Measurements from ENCODE around the gene RHPN2.
A peak's percentile ranks its signal among the peaks of the same experiment; 100 is the strongest.

The RHPN2 gene

DNA sequence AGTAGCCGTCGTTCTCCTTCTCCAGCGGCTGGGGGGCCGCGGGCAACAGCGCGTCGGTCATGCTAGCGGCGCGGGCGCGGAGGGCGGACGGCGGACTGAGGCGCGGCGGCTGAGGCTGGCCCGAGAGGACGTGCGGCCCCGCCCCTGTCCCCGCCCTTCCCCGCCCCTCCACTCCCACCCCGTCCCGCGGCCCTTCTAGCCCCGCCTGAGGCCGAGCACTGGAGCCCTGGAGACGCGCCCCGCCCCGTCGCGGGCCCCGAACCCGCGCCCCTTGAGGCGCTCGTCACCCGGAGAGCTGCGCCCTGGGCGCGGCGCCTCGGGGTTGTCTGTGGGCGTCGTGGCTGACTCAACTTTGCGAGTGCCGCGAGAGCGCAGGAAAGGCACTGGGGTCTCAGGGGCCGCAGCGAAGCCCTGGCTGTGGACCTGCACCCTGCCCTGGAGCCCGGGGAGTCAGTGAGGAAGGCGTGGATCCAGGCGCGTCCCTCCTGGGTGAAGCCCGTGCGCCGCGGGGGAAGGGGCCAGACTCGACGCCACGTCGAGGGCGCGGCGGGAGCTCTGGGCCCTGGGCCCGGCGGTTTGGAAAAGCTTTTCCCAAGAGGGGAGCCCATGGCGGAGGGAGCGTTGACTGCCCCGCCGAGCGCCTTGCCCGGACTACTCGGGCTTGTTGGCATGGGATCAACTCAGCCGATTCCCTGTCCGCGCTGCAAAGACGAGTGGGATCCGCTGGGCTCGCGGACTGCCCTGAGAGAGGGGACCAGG lies at the start of gene RHPN2:
TSS of gene RHPN2 (minus strand) at position 97 of the 759 bp plus-strand sequence. CDS start at position 61, 36 bp downstream.
- peak; percentile 77 to 79 for DNase-seq

DNA sequence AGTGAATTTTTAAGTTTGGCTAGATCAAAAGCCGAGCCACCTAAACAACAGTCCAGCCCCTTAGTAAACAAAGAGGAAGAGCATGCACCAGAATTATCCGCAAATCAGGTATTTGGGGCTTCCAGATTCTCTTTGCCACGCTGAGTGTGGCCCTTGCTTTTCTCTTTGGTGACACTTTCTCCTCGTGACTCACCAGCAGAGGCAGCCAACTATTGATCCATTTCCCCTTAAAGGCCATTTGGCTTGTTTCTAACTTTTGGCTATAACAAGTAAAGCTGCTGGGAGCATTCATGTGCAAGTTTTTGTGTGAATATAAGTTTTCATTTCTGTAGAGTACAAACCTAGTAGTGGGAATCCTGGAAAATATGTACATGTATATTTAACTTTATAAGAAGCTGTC lies 49.6 kb upstream of the RHPN2 start:
- no peak for DNase-seq

DNA sequence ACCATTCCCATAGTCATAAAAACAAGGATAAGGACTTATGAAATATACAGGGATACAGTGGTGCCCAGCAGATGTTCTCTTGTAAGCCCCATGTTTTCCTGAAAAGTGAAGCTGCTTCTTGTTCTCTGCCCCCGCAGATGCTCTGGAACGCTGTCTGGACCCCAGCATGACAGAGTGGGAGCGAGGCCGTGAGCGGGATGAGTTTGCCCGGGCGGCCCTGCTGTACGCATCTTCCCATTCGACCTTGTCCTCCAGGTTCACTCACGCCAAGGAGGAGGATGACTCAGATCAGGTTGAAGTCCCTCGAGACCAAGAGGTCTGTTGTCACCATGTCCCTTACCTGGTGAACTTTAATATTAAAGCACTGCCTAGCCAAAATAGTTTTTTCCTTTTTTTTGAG lies 46.9 kb upstream of the RHPN2 start:
- no peak for DNase-seq

DNA sequence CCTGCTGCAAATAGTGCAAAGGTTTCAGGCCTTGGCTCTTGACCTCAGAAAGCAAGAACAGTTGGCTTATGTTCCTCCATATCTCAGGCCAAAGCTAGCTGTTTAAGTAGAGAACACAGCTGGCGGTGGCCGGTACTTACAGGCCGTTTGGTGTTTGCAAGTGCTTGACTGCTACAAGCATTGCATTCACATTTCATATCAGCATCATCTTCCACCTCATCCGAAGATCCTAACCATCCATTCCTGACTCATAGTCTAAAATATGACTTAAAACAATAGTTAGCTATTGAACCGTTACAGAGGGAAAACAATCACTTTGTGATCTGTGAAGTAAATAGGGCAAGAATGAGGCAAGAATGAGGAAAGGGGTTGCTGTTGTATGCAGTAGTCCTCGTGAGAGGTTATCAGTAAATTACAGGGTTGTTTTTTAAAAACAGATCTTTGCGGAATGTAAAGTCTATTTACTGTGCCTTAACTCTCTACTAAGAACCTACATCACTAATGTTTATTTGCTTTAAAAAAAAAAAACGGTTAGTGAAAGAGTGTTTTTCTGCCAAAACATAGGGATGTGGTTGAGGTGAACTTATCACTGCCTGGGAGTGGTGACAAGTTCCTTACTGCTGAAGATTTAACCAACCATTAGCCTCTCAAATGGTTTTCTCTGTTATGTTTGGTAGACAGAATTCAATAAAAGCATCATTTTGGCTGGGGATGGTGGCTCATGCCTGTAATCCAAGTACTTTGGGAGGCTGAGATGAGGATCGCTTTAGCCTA lies 45.6 kb upstream of the RHPN2 start:
- no peak for DNase-seq

DNA sequence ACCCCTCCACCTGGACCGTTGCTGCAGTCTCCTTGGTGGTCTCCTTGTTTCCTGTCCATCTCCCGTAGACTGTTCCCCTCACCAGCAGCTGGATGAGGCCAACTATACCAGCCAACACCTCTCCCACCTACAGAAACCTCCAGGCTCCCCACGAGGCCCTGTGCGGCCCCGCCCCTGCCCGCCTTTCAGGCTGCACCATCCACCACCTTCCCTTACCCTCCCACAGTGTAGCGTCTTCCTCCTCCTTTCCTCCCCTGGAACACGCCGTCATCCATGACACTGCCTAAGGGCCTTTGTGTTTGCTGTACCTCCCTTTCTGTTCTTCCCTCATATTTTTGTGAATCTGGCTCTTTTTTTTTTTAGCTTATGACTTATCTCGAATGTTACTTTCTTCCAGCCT lies 43.5 kb upstream of the RHPN2 start:
- DNase-seq: no peak

DNA sequence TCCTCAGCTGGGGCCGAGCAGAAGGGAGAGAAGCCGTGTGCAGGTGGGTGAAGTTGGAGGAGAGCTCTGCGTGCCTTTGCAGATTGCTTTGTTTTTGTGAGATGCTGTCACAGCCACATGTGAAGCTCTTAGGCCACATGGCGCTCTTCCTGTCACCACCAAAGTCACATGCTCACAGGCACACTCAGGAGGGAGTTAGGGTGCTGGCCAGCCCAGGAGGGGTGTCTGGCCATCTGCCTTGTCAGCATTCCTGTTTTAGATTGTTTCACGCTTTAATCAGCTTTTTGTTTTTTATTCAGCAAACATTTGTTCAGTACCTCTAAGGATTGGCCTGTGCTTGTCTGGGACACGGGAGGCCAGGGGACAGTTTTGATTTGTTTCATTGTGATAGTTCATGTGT lies 38.2 kb upstream of the RHPN2 start:
- DNase-seq: no peak

DNA sequence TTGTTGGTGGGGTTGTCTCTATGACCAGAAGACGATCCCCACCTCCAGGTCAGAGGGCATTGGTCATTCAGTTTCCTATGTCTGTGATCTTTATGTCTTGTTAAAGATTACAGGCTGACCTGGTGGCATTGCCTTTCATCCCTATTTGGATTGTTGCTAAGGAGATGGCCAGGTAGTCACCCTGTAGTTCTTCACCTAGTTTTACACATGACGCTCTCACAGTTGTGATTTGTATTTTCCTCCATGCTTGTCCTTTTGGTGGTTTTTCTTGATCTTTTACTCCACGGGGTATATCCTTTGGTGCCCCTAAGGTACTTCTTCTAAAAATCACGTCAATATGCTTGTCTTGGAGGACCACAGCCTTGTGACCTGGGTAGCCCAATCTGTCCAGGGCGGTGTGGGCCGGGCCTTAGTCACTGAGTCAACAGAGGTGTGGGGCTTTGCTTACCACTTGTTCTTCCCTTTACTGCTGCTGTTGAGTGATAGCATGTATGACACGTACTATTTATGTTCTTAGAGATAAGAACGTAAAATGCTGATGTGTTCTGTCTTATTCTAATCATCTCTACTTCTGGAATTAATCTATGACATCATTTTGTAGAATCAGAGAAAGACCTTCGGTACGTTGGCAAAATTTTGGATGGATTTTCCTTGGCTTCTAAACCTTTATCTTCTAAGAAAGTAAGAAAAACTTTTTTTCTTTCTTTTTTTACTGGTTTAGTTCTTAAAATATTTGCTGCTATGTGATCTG lies 36.4 kb upstream of the RHPN2 start:
- no peak for DNase-seq

DNA sequence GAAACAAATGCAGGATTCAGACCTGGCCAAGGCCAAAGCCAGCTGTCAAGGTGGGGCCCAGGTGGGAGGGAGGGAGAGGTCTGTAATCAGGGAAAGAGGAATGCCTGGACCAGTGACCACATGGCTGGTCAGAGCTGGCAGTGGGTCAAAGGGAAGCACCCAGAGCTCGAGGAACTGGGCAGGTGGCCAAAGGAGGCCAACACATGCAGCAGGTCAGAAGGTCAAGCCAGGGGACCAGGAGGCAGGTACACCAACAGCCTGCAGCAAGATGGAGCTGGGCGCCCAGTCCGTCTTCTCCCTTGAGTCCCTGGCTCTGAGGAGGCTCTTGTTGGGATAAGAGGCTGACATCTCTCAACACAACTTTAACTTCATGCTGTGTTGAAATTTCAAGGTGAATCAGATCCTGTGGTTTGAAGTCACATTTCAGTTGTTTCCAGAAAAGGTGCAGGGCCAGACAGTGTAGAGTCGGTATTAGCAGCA lies 33.4 kb upstream of the RHPN2 start:
- DNase-seq: no peak

DNA sequence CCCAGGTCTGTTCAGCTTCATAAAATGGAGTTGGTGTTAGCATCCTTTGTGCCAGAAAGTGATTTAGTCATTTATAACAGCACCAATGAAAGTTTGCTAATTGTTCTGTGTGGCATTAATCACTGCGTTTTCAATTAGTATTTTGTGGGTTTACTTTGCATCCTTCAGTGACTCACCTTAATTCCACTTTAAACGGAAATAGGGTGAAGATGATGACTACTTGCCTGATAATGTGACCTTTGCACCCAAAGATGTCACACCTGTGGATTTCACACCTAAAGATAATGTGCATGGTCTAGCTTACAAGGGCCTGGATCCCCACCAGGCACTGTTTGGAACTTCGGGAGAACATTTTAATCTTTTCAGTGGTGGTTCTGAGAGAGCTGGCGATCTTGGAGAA lies 31.3 kb upstream of the RHPN2 start:
- no peak for DNase-seq

DNA sequence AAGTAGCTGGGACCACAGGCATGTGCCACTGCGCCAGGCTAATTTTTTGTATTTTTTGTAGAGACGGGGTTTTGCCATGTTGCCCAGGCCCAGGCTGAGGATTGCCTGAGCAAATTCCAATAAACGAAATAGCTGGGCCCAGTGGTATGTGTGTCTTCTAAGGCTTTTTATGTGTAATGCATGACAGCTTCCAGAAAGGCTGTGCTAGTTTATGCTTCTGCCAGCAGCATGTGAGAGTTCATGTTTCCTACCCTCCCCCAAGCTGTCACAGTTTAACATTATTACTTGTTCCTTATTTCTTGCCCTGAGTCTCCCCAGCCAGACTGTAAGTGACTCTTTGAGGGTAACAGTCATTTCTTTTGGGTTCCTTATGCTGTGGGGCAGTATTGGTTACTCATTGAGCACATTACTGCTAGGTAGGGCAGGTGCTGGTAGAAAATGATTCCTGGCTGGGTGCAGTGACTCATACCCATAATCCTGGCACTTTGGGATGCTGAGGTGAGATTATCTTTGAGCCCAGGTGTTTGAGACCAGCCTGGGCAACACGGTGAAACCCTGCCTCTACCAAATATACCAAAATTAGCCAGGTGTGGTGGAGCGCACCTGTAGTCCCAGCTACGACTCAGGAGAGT lies 29.9 kb upstream of the RHPN2 start:
- no peak for DNase-seq

DNA sequence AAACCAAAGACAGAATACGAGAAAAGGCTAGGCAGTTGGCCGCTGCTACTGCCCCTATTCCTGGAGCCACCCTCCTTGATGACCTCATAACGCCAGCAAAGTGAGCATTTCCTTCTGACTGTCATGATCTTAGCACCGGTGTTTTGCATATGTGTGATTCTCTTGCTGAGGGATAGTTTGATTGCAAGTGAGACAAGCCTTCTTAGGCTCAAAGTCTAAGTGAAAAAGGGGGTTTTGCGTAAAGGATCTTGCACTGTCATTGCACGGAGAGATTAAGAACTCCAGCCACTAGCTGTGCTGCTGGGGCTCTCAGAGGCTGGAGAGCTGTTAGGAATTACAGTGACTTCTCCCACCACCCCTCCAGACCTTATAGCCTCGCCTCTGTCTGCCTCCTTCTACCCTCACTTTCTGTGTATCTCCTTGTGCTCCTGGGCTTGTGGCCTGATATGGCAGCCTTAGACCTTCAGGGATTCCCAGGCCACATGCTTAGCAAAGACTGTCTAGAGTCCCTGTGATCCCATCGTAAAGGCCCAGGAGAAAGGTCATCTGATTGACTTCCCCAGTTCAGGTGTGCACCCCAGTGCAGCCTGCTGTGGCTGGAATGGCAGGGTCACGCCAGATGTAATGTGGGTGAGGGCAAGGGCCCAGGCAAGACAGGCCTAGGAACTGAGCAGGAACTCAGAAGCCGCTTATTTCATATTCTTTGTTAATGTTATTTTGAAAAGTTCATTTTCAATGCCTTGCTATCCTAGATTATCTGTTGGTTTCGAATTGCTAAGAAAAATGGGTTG lies 28.9 kb upstream of the RHPN2 start:
- DNase-seq: no peak

DNA sequence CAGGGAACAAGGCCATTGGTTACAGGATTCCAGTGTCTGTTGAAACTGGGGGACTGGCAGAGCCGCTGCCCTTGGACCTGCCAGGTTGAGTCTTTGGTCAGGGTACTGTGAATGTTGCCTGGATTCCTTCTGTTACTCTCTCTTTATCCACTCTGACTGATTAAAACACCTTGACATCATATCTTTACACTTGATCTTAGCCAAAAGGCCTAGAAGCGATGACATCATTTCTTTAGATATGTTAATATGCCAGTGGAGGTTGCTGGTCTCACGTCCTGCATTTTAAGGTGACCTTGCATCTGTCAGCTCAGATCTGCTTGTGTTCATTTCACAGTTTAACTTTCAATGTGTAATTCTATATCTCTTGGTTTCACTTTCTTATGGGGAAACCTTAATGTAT lies 25.5 kb upstream of the RHPN2 start:
- DNase-seq: no peak

DNA sequence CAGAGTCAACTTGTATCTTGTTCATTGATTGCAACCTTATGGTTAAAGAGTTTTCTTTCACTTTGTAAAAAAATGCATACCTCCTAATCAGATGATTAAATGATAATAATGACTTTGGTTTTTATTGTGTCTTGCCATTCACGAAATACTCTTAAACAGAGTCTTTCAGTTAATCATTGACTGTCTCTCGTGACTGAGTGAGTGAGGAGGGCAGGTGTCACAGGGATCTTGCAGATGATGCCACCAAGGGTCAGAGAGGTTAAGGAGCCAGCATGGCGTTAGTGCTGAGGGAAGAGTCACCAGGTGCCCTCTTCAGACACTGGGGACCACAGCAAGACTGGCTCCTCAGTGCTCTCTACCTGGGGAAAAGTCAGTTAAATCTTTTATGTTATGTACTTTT lies 24.3 kb upstream of the RHPN2 start:
- DNase-seq: no peak

DNA sequence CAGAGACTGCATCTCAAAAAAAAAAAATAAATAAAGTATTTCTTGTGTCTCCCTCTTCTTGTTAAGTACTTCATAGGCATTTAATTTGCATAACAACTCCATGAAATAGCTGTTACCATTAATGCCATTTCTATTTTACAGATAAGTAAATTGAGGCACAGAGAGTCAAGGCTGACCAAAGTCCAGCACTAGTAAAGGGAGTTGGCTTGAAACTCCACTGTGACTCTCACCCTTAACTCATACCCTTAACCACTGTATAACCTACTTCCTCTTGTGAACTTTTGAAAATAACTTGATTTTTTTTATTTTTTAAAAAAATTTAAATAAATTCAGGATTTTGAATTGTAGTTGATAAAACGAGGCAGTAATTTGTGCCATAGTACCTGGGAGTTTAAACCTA lies 22.3 kb upstream of the RHPN2 start:
- DNase-seq: no peak

DNA sequence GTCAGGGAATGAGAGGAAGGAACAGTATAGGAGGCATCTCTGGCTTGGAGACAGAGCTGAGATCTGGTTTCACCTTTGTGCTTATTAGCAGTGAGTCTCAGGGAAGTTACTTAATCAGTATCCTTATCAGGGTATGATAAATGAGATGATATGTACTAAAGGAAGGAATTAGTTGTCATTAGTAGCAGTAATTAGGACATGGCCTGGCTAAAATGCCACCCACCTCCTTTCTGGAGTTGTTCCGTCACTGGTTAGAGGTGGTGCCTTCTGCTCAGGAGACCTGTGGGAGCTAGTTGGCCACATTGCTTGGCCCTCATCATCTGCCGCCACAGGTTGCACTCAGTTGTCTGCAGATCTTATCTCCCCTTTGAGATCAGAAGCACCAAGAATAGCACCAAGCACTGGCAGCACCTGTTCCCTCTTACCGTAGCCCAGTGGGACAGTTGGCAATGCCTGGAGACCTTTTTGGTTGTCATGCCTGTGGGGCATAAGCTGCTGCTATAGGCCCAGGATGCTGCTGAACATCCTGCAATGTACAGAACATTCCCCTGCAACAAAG lies 21.0 kb upstream of the RHPN2 start:
- no peak for DNase-seq

DNA sequence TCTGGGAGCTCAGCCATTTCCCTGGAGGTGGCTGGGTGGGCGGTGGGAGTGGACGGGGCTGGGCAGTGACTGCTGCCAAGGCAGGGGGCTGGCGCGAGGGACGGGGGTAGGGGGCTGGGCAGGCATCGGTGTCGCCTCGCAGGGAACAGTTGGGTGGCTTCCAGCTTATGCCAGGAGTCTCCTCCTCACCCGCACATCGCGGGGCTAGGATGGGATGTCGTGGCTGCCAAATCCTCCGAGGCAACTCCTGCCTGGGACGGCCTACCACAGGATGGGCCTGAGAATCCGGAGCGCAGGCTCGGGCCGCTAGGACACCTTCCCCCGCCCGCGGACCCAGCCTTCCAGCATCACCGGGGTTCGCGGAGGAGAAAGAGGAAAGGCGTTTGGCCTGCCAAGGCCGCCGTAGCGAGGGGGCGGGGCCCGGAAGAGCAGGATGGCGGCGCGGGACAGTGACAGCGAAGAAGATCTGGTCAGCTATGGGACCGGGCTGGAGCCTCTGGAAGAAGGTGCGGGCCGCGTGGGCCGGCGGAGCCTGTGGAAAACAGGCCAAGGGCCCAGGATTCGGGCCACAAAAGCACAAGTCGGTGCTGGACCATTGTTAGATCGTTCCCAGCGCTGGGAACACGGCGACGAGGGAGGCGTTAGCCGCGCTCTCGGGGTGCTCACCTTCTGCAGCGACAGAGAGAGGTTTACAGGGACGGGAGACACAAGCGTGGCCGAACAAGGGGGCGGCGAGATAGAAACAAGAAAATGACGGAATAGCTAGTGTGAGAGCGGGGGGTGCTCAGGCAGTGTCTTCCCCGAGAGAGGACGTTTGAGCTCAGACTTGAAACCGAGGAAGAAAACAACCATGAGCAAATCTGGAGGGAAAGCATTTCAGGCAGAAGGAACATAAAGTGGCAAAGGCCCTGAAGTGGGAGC lies 16.3 kb upstream of the RHPN2 start, which contains the start of gene GPATCH1:
TSS of gene GPATCH1 (plus strand) at position 421 of the 921 bp plus-strand sequence. CDS start at position 434, 13 bp downstream.
- peak; percentile 86 to 87 for DNase-seq

DNA sequence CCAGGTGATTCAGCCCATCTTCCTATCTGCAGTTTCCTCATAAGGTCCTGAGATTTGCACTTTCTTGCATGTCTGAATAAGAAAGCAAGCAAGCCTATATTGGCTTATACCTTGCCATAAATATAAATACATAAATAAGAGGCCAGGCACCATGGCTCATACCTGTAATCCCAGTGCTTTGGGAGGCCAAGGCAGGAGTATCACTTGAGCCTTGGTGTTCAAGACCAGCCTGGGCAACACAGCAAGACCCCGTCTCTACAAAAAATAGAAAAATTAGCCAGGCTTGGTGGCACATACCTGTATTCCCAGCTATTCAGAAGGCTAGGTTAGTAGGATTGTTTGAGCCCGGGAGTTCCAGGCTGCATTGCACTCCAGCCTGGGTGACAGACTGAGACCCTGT lies 10.8 kb upstream of the RHPN2 start:
- no peak for DNase-seq

DNA sequence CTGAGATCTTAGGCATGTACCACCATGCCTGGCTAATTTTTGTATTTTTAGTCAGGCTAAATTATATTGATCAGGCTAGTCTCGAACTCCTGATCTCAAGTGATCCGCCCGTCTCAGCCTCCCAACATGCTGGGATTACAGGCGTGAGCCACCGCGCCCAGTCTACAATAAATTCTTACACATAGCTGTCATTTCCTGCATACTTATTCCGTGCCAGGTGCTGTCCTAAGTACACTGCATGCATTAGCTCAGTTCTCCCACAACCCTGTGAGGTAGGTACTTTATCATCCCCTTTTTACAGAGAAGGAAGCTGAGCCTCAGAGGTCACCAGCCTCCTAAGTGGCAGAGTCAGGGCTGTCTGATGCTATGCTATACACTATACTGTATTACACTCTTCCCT lies 7.2 kb upstream of the RHPN2 start:
- DNase-seq: no peak

DNA sequence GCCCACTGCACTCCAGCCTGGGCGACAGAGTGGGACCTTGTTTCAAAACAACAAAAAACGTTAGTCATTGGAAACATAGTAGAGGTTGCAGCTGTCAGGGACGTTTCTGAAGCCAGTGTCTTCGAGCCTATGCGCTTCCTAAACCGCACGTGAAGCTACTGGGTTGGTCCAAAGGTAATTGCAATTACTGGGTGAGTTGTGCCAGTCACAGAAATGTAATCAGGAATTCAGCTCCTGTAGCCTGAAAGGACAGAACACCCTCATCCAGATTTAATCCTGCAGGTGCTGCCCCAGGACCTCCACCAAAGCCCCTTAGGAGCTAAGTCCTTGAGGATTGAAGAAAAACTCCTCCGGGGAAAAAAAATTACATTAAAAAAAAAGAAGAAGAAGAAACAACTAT lies 2.4 kb upstream of the RHPN2 start:
- no peak for DNase-seq

DNA sequence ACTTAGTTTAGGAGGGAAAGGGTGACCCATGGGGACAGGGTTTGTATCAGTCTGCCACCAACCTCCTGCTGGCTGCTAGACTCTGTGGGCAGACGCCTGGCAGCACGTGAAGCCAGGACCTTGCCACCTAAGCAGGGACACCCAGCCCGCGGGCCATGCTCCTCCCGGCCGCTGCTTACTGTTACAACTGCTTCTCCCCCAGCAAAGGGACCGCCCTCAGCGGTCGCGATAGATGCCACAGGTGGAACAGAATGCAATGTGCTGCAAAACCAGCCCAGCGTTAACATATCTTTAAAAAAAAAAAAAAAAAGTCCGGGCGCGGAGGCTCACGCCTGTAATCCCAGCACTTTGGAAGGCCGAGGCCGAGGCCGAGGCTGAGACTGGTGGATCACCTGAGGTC lies 1.9 kb upstream of the RHPN2 start:
- DNase-seq: no peak

DNA sequence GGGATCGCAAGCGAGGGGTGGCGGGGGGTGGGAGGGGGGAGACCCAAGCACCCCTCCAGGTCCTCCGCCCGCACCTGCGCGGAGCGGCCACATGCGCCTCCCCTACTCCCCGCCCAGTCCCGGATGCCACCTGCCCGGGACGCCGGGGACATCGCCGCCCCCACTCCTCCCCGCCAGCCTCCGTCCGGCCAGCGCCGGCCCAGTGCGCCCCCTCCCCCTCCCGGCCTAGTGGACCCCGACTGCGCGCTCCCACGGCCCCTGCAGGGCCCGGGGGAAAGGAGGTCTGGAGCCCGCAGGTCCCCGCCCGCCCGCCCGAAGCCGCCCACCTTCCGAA lies 263 bp downstream of the RHPN2 start:
- DNase-seq: peak in 1 of 2 experiments; percentile 42

All from NCI-H1930 (cell line).